Gastrocnemius medialis (tissue), 4 donors: Measurements from ENCODE around the gene INPP5B. TPM values are rescaled to one million over a fixed set of nuclear protein-coding genes. Genes with fewer than 3 reads are reported as not detected.

Experiments used
- ATAC-seq, 2 donors: fragments of 150-250 bp; one replicate each; pipeline ENCODE4 v1.9.1; 2016
- DNase-seq, 2 donors: peaks; one replicate each; pipeline ENCODE4 v3.0.0-alpha.2; 2019
- H3K27ac ChIP-seq, 4 donors: fragments of 200-600 bp; sonication (generic); 1 replicate in 1 of 4; 2 replicates in 3 of 4; pipeline ENCODE4 v1.5.1; 2016 to 2018; ENCODE audit warnings: mild to moderate bottlenecking in 2 of 4, moderate library complexity in 1 of 4
- H3K27me3 ChIP-seq, 3 donors: fragments of 200-600 bp; sonication (generic) in 2 of 3; 1 replicate in 1 of 3; 2 replicates in 2 of 3; pipeline versions ENCODE4 v1.5.1 to v1.6.0; 2016 to 2019; ENCODE audit warnings: mild to moderate bottlenecking in 1 of 3, moderate library complexity in 1 of 3
- H3K36me3 ChIP-seq, 2 donors: fragments of 200-600 bp; sonication (generic) in 1 of 2; one replicate each; pipeline ENCODE4 v1.5.1; 2017 to 2018
- H3K4me1 ChIP-seq, 2 donors: fragments of 200-600 bp; sonication (generic) in 1 of 2; one replicate each; pipeline ENCODE4 v1.5.1; 2016 to 2017; ENCODE audit warnings: mild to moderate bottlenecking in 2 of 2
- H3K4me3 ChIP-seq, 4 donors: fragments of 200-600 bp; sonication (generic) in 3 of 4; 1 replicate in 1 of 4; 2 replicates in 3 of 4; pipeline ENCODE4 v1.5.1; 2016 to 2019; ENCODE audit warnings: mild to moderate bottlenecking in 2 of 4
- H3K9me3 ChIP-seq, 3 donors: fragments of 200-600 bp; sonication (generic) in 2 of 3; 1 replicate in 1 of 3; 2 replicates in 2 of 3; pipeline ENCODE4 v1.5.1; 2016 to 2019
- POLR2A ChIP-seq, 2 donors: fragments of 450-650 bp; IDR thresholded peaks; one replicate each; pipeline ENCODE4 v1.6.1; 2017; ENCODE audit warnings: antibody characterized with exemption in 2 of 2, mild to moderate bottlenecking in 2 of 2, moderate library complexity in 2 of 2
- in situ Hi-C, 4 donors: fragments of 200-750 bp; cut with MboI; loops; one replicate each; pipeline versions ENCODE4 v1.15.0 to v1.8.0; 2017; ENCODE audit warnings: low sequenced_read_pairs in 4 of 4
- intact Hi-C: fragments of 100-400 bp; cut with DNase I; formaldehyde crosslinking; loops from one replicate; pipeline ENCODE4 v1.15.1; 2023; ENCODE audit warnings: low total_unique reads
- total RNA-seq, 4 donors: library from RNA; depleted of rRNA; stranded (reverse); fragments of >200 nt; gene quantifications; one replicate each; pipeline versions ENCODE4 v1.1.0 to v1.2.3, GENCODE V29; 2016
- TF ChIP-seq, protein P1 (sequence below), 5 experiments: fragments of 450-650 bp in 3 of 5; fragments of 200-600 bp in 2 of 5; sonication (generic) in 2 of 5; IDR thresholded peaks in 4 of 5; conservative IDR thresholded peaks in 1 of 5; 1 replicate in 4 of 5; 2 replicates in 1 of 5; pipeline ENCODE4 v1.5.1; 2016 to 2019; ENCODE audit warnings: antibody characterized with exemption in 5 of 5, mild to moderate bottlenecking in 3 of 5, moderate library complexity in 3 of 5

Gene INPP5B
- total RNA-seq, 4 donors from 2014 or later: 6.8 to 13.4 (median 10.1) TPM

DNA sequence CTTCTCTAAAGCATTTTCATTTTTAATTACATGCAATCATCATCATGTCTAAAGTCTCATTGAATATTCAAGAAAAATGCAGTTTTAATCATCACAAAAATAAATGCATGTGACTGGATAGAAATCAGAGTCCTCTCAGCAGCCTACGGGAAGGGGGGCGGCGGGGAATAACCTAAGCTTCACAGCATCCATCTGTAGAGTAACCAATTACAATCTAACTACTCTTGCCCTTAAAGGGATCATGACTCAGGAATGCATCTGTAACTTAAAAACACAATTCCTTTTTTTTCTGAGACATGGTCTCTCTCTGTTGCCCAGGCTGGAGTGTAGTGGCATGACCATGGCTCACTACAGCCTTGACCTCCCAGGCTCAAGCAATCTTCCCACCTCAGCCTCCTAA, 110.1 kb downstream of the INPP5B start:
- intact Hi-C loops: no loop called here
- TF ChIP-seq POLR2A (IDR thresholded peaks at IDR 0.05): no peak
- TF ChIP-seq, protein P1, sequence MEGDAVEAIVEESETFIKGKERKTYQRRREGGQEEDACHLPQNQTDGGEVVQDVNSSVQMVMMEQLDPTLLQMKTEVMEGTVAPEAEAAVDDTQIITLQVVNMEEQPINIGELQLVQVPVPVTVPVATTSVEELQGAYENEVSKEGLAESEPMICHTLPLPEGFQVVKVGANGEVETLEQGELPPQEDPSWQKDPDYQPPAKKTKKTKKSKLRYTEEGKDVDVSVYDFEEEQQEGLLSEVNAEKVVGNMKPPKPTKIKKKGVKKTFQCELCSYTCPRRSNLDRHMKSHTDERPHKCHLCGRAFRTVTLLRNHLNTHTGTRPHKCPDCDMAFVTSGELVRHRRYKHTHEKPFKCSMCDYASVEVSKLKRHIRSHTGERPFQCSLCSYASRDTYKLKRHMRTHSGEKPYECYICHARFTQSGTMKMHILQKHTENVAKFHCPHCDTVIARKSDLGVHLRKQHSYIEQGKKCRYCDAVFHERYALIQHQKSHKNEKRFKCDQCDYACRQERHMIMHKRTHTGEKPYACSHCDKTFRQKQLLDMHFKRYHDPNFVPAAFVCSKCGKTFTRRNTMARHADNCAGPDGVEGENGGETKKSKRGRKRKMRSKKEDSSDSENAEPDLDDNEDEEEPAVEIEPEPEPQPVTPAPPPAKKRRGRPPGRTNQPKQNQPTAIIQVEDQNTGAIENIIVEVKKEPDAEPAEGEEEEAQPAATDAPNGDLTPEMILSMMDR (IDR thresholded peaks at IDR 0.05 in 4 of 5, conservative IDR thresholded peaks at IDR 0.05 in 1 of 5): no peak
- Histone ChIP-seq H3K4me1 (no peaks in the 10 kb centered on the region), H3K27ac (no peak overlapping the region), H3K36me3 (peaks cover 4 to 73% of the 10 kb centered on the region in 2 donors), H3K27me3 (no peaks in the 10 kb centered on the region), H3K9me3 (no peaks in the 10 kb centered on the region), H3K4me3 (no peak overlapping the region)
- in situ Hi-C loops: no loop called here
- no peak for DNase-seq
- no peak for ATAC-seq

DNA sequence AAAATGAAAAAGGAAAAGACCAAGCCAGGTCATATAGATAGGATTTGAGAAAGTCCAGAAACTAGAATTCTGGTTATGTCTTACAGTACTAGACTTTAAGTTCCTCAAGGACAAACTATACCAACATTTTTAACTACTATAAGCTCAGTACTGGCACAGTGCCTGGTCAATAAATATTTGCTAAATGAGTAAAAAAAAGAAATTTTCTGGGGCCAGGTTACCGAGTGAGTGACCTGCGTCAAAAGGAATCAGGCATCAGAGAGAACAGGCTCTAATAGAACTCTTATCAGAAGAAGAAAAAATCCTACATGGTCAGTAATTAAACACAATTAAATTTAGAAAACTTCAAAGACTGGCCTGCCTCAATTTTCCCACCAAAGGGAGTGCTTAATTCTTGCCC, 115.0 kb downstream of the INPP5B start:
- intact Hi-C loops (no loop called here), in situ Hi-C loops (no loop called here)
- Histone ChIP-seq H3K36me3 (peaks cover 7 to 68% of the 10 kb centered on the region in 2 donors), H3K4me3 (no peak overlapping the region), H3K27ac (no peak overlapping the region), H3K9me3 (no peaks in the 10 kb centered on the region), H3K4me1 (no peaks in the 10 kb centered on the region), H3K27me3 (no peaks in the 10 kb centered on the region)
- DNase-seq: no peak
- ATAC-seq: no peak
- TF ChIP-seq, protein P1 (IDR thresholded peaks at IDR 0.05 in 4 of 5, conservative IDR thresholded peaks at IDR 0.05 in 1 of 5): no peak
- no peak for TF ChIP-seq POLR2A (IDR thresholded peaks at IDR 0.05)

DNA sequence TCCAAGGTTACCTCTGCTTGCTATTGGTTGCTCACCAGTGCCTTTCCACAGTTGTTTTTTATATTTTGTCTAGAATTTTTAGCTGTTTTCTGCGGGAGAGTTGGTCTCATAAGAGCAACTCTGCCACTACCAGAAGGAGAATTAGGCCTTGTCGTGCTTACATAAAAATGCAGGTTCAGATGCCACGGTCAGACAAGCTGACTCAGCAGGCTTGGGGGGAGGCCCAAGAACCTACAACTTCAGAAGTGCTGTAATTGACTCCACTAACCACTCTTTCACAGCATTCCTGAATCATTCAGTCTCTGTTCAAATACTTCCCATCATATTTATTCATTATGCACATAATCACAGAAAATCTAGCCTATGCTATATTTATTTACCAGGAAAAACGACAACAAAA, 115.7 kb downstream of the INPP5B start:
- H3K36me3 ChIP-seq: peaks cover 7 to 66% of the 10 kb centered on the region in 2 donors
- intact Hi-C loops: no loop called here
- no peak for ATAC-seq
- no peak overlapping the region for H3K4me3 ChIP-seq
- TF ChIP-seq POLR2A (IDR thresholded peaks at IDR 0.05): no peak
- TF ChIP-seq, protein P1 (IDR thresholded peaks at IDR 0.05 in 4 of 5, conservative IDR thresholded peaks at IDR 0.05 in 1 of 5): no peak
- no peaks in the 10 kb centered on the region for H3K4me1 ChIP-seq
- no peak for DNase-seq
- H3K27me3 ChIP-seq: no peaks in the 10 kb centered on the region
- in situ Hi-C loops: no loop called here
- H3K9me3 ChIP-seq: no peaks in the 10 kb centered on the region
- H3K27ac ChIP-seq: no peak overlapping the region

DNA sequence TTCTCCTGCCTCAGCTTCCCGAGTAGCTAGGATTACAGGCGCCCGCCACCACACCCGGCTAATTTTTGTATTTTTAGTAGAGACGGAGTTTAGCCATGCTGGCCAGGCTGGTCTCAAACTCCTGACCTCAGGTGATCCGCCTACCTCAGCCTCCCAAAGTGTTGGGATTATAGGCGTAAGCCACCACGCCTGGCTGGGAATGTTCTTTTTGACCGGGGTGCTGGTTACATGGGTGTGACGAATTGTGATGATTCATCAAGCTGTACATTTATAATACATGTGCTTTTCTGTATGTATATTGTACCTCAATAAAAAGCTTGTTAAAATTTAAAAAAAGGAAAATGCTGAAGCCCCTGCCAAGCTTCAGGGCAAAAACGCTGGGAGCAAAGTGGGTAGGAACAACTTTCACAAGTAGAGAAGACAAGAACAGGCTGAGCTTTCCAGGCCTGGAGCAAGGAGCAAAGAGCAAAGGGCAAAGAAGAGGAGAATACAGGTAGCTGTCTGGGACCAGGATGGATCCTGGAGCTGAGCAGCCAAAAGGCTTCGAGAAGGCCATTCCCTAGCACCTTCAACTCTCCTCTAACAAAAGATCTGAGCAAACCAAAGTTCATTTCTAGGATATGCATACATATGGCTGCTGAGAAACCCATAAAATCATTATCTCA, 118.3 kb downstream of the INPP5B start:
- TF ChIP-seq POLR2A (IDR thresholded peaks at IDR 0.05): no peak
- TF ChIP-seq, protein P1 (IDR thresholded peaks at IDR 0.05 in 4 of 5, conservative IDR thresholded peaks at IDR 0.05 in 1 of 5): no peak
- H3K4me1 ChIP-seq: no peaks in the 10 kb centered on the region
- no peaks in the 10 kb centered on the region for H3K27me3 ChIP-seq
- DNase-seq (no peak), ATAC-seq (no peak)
- intact Hi-C loops (no loop called here), in situ Hi-C loops (no loop called here)
- no peak overlapping the region for H3K4me3 ChIP-seq
- H3K36me3 ChIP-seq: peaks cover 7 to 56% of the 10 kb centered on the region in 2 donors
- no peak overlapping the region for H3K27ac ChIP-seq
- no peaks in the 10 kb centered on the region for H3K9me3 ChIP-seq

DNA sequence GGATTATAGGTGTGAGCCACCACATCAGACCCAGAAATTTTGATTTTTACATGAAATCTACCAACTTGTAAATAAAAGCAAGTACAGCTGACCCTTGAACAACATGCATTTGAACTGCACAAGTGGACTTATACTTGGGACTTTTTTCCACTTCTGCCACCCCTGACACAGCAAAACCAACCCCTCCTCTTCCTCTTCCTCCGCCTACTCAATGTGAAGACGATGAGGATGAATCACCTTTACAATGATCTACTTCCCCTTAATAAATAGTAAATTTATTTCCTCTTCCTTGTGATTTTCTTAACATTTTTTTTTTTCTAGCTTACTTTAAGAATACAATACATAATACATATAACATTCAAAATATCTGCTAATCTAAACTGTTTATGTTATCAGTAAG, 121.3 kb downstream of the INPP5B start:
- H3K27ac ChIP-seq: no peak overlapping the region

More for the DNA sequence above, 121.3 kb downstream of the INPP5B start:
- in situ Hi-C loops: no loop called here
- H3K4me1 ChIP-seq: no peaks in the 10 kb centered on the region
- no peak overlapping the region for H3K4me3 ChIP-seq
- H3K9me3 ChIP-seq: no peaks in the 10 kb centered on the region
- intact Hi-C loops: no loop called here
- DNase-seq: no peak
- H3K27me3 ChIP-seq: no peaks in the 10 kb centered on the region
- ATAC-seq: no peak
- H3K36me3 ChIP-seq: peaks cover 0 to 59% of the 10 kb centered on the region in 2 donors
- TF ChIP-seq, protein P1 (IDR thresholded peaks at IDR 0.05 in 4 of 5, conservative IDR thresholded peaks at IDR 0.05 in 1 of 5): no peak
- no peak for TF ChIP-seq POLR2A (IDR thresholded peaks at IDR 0.05)
